SKM-1 treated with dmso at 0.1 percent for 144 hours (cell line): Measurements from ENCODE around the gene TSPAN31.

Source experiments
- DNase-seq: peaks from one replicate; lab custom pipeline; 2025; ENCODE audit not compliant: unreplicated experiment; lab: John Stamatoyannopoulos, UW

TSPAN31 gene

DNA sequence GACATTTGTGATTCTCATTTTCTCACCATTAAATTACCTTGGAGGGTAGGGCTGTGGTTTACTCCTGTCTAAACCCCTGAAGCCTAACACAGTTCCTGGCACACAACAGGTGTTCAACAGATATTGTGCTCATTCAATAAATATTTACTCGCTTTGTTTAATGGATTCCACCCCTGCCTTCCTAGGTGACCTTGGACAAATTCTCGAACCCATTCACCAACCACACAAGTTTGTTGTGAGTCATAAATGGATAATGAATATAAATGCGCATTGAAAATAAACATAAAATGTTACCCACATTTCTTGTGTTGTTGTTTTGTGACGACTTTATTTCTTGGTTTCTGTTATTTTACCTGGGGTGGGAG, 37.4 kb downstream of the TSPAN31 start:
- no peak for DNase-seq

GRCh38 chr12:57782608-57783465, 38.0 kb downstream of the TSPAN31 start, which contains the start of gene TSFM:
TSS of gene TSFM (plus strand) at chr12:57782787. CDS start at chr12:57782802, 15 bp downstream.
- DNase-seq: peak; percentile 42

- no peak for DNase-seq
Measured at GRCh38 chr12:57783466-57783801, 38.6 kb downstream of the TSPAN31 start.

- DNase-seq: no peak
Measured at GRCh38 chr12:57783861-57784260, 39.0 kb downstream of the TSPAN31 start.

DNA sequence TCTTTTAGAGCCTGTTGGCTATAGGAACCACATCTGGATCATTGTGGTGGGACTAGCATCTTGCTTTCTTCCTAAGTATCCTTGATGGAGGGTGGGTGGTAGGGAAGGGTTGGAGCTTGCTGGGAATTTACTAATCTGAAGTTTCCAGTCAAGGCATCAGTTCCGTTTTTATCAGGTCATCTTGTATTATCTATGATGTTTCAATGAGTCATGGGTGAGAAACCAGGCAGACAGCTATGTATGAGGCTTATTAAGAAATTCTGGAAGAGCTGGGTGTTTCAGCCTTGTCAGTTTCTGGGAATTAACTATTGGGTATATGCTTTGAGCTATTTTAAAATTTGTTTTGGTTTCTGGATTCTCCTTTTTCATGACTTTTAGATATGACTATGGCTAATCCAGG, 49.1 kb downstream of the TSPAN31 start:
- DNase-seq: no peak

DNA sequence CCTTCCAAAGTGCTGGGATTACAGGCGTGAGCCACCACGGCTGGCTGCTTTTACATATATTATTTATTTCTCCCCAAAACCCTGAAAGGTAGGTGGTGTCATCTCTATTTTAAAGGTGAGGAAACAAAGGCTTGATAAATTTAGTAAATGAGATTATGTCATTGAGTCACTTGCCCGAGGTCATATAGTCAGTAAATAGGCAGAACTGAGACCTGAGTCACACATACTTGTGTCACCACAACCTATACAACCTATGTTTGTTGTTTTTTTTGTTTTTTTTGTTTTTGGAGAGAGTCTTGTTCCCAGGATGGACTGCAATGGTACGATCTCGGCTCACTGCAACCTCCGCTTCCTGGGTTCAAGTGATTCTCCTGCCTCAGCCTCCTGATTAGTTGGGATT, 50.5 kb downstream of the TSPAN31 start:
- no peak for DNase-seq

GRCh38 chr12:57796996-57797395, 52.2 kb downstream of the TSPAN31 start:
- DNase-seq: no peak

DNA sequence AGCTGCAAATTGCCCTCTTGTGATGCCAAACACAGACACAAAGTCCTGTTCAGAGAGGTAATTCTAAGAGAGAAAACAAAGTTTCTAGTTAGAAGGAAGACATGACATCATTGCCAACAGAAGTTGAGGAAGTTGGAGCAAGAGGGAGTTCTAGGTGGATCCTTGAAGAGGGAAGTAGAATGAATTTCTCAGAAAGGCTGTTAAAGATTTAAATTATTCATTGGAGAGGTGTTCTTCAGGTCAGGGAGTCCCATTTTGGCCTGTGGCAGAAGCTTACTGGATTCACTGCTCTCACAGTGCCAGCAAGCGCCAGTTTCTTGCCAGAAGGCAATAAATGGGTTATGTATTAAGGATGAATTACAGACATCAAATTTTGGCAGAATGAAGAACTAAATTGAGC, 53.1 kb downstream of the TSPAN31 start:
- DNase-seq: peak; percentile 24
